Mucosa of rectum (tissue), 2 donors: ENCODE data around the gene NCOR2.
A peak's percentile ranks its signal among the peaks of the same experiment; 100 is the strongest.
"Not testable (repeated sequence)": the region's sequence is repeated elsewhere in the genome, so short reads cannot be mapped to it uniquely, and the experiment has no call there.

ENCODE experiments used
- H3K27ac ChIP-seq, 2 donors: one replicate each; pipeline ENCODE4 v1.7.0; 2013; ENCODE audit warnings: inconsistent platforms in 2 of 2, low read depth in 2 of 2, low read length in 2 of 2
- H3K27me3 ChIP-seq, 2 donors: one replicate each; pipeline ENCODE4 v1.7.0; 2013; ENCODE audit warnings: low read length in 2 of 2; ENCODE audit not compliant: control insufficient read depth in 2 of 2, insufficient read depth in 2 of 2
- H3K36me3 ChIP-seq, 2 donors: one replicate each; pipeline ENCODE4 v1.7.0; 2013; ENCODE audit warnings: low read length in 2 of 2; ENCODE audit not compliant: control insufficient read depth in 2 of 2, insufficient read depth in 2 of 2
- H3K4me1 ChIP-seq, 2 donors: one replicate each; pipeline ENCODE4 v1.7.0; 2013; ENCODE audit warnings: low read length in 2 of 2, mild to moderate bottlenecking in 1 of 2; ENCODE audit not compliant: control insufficient read depth in 2 of 2, insufficient read depth in 2 of 2
- H3K4me3 ChIP-seq, 2 donors: one replicate each; pipeline ENCODE4 v1.7.0; 2013; ENCODE audit warnings: low read length in 2 of 2
- H3K9ac ChIP-seq, 2 donors: one replicate each; pipeline ENCODE4 v1.7.0; 2013; ENCODE audit warnings: low read length in 2 of 2, low read depth in 1 of 2, mild to moderate bottlenecking in 1 of 2
- H3K9me3 ChIP-seq, 2 donors: one replicate each; pipeline ENCODE4 v1.7.0; 2013; ENCODE audit warnings: low read length in 2 of 2; ENCODE audit not compliant: control insufficient read depth in 2 of 2
- donor health status: healthy.
- donor health status: Normal muscosa, but diverticular disease.

The NCOR2 gene

DNA sequence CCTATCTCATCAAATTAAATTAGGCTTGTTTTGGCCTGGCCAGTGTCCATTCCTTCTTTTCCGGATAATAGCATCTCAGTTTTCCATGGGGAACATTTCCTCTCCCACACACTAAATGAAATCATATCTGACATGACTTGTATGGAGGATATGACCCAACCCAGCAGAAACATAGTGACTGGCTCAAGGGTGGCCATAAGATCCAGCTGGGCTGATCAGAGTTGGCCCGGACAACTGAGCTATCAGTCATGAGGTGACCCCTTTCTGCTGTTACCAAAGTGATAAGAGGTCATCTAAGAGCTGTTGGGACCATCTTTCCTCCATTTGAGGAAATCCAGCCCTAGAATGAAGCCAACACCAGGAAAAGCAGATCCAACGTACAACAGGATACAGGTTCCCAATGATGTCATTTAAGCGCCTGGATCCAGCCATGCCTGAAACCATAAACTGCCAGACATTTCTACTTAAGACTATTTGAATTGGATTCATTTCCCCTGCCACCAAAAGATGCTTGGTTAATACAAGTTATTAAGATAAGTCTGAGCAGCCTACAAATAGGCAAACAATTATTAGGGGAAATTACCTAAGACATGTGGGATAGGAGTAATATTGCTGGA is 20.7 kb upstream of the NCOR2 start:
- H3K4me1 ChIP-seq, result peaks cover 4 to 23% of the 10 kb centered on the region in 2 donors

GRCh38 chr12:124586756-124587155 is 19.3 kb upstream of the NCOR2 start:
- H3K9ac ChIP-seq, result no peak overlapping the region
- H3K9me3 ChIP-seq, result no peaks in the 10 kb centered on the region
- no peaks in the 10 kb centered on the region for H3K36me3 ChIP-seq
- H3K27ac ChIP-seq, result peak overlapping the region in 1 of 2 donors; percentile 48
- peaks cover 0 to 18% of the 10 kb centered on the region in 2 donors for H3K4me1 ChIP-seq
- no peak overlapping the region for H3K4me3 ChIP-seq
- no peaks in the 10 kb centered on the region for H3K27me3 ChIP-seq

More for the DNA sequence above, 20.7 kb upstream of the NCOR2 start:
- Histone ChIP-seq H3K4me3 (no peak overlapping the region), H3K9ac (no peak overlapping the region), H3K27ac (no peak overlapping the region), H3K27me3 (no peaks in the 10 kb centered on the region), H3K9me3 (no peaks in the 10 kb centered on the region), H3K36me3 (no peaks in the 10 kb centered on the region)

DNA sequence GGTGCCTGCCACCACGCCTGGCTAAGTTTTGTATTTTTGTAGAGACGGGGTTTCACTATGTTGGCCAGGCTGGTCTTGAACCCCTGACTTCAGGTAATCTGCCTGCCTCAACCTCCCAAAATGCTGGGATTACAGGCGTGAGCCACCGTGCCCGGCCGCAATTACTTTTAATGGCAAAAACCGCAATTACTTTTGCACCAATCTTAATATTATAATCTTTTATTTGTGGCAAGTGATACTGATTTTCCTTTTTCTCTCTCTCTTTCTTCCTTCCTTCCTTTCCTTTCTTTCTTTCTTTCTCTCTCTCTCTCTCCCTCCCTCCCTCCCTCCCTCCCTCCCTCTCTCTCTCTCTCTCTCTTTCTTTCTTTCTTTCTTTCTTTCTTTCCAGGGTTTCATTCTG is 17.1 kb upstream of the NCOR2 start:
- H3K9me3 ChIP-seq, H3K4me3 ChIP-seq, H3K27me3 ChIP-seq, H3K36me3 ChIP-seq, H3K27ac ChIP-seq, H3K9ac ChIP-seq: not testable (repeated sequence)
- peaks cover 0 to 15% of the 10 kb centered on the region in 2 donors for H3K4me1 ChIP-seq

DNA sequence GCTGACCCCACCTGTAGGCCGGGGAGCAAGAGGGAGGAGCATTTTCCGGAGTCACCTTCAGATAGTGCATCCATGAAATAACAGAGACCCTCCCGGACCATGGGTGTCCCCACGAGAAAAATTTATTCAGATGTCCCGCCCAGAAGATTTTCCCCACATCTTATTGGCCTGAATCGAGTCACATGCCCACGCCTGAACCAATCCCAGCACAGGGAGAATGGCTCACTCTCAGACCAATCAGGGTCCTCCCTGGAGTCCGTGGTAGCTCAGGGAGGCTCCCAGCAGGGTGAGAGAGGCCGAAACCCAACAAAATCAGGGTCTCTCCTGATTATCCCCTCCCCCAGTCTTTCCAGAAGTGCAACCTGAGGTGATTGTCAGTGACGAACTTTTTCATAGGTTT is 16.4 kb upstream of the NCOR2 start:
- Histone ChIP-seq H3K4me3 (no peak overlapping the region), H3K9ac (no peak overlapping the region), H3K9me3 (no peaks in the 10 kb centered on the region), H3K27ac (no peak overlapping the region), H3K4me1 (peaks cover 0 to 15% of the 10 kb centered on the region in 2 donors), H3K36me3 (no peaks in the 10 kb centered on the region), H3K27me3 (no peaks in the 10 kb centered on the region)

- Histone ChIP-seq H3K4me1 (peaks cover 0 to 11% of the 10 kb centered on the region in 2 donors), H3K9ac (peak overlapping the region in 1 of 2 donors; percentile 36), H3K27me3 (no peaks in the 10 kb centered on the region), H3K4me3 (no peak overlapping the region), H3K27ac (no peak overlapping the region), H3K36me3 (no peaks in the 10 kb centered on the region), H3K9me3 (no peaks in the 10 kb centered on the region)
Observed at GRCh38 chr12:124582108-124582424, 14.7 kb upstream of the NCOR2 start.

GRCh38 chr12:124581307-124582107 is 14.1 kb upstream of the NCOR2 start:
- H3K27me3 ChIP-seq, result no peaks in the 10 kb centered on the region
- H3K9ac ChIP-seq, result peak overlapping the region in 1 of 2 donors; percentile 36
- no peak overlapping the region for H3K4me3 ChIP-seq
- H3K27ac ChIP-seq, result no peak overlapping the region
- peaks cover 0 to 6% of the 10 kb centered on the region in 2 donors for H3K4me1 ChIP-seq
- H3K9me3 ChIP-seq, result no peaks in the 10 kb centered on the region
- no peaks in the 10 kb centered on the region for H3K36me3 ChIP-seq

- no peaks in the 10 kb centered on the region for H3K36me3 ChIP-seq
Observed at GRCh38 chr12:124579921-124580517, 12.6 kb upstream of the NCOR2 start.

GRCh38 chr12:124578854-124579253 is 11.4 kb upstream of the NCOR2 start:
- Histone ChIP-seq H3K27me3 (no peaks in the 10 kb centered on the region), H3K4me3 (no peak overlapping the region), H3K9me3 (no peaks in the 10 kb centered on the region), H3K36me3 (no peaks in the 10 kb centered on the region), H3K27ac (no peak overlapping the region), H3K4me1 (peaks cover 0 to 6% of the 10 kb centered on the region in 2 donors), H3K9ac (no peak overlapping the region)

More at GRCh38 chr12:124579921-124580517, 12.6 kb upstream of the NCOR2 start:
- H3K27me3 ChIP-seq, result no peaks in the 10 kb centered on the region
- peaks cover 0 to 6% of the 10 kb centered on the region in 2 donors for H3K4me1 ChIP-seq
- H3K27ac ChIP-seq, result no peak overlapping the region
- no peak overlapping the region for H3K4me3 ChIP-seq
- no peaks in the 10 kb centered on the region for H3K9me3 ChIP-seq
- no peak overlapping the region for H3K9ac ChIP-seq

GRCh38 chr12:124578445-124578844 is 11.0 kb upstream of the NCOR2 start:
- no peak overlapping the region for H3K9ac ChIP-seq
- H3K4me1 ChIP-seq, result peaks cover 0 to 6% of the 10 kb centered on the region in 2 donors
- no peak overlapping the region for H3K4me3 ChIP-seq
- H3K36me3 ChIP-seq, result no peaks in the 10 kb centered on the region
- H3K27ac ChIP-seq, result no peak overlapping the region
- no peaks in the 10 kb centered on the region for H3K27me3 ChIP-seq
- H3K9me3 ChIP-seq, result no peaks in the 10 kb centered on the region

- H3K4me3 ChIP-seq, result no peak overlapping the region
- no peaks in the 10 kb centered on the region for H3K36me3 ChIP-seq
- H3K4me1 ChIP-seq, result peaks cover 0 to 6% of the 10 kb centered on the region in 2 donors
- H3K9me3 ChIP-seq, result no peaks in the 10 kb centered on the region
- no peak overlapping the region for H3K27ac ChIP-seq
- no peaks in the 10 kb centered on the region for H3K27me3 ChIP-seq
- H3K9ac ChIP-seq, result no peak overlapping the region
Observed at GRCh38 chr12:124577986-124578385, 10.6 kb upstream of the NCOR2 start.
